Upper lobe of right lung (tissue), 1 donor: ENCODE data around the gene P2RX2. TPM values are rescaled to one million over a fixed set of nuclear protein-coding genes. Genes with fewer than 3 reads are reported as not detected.

Source experiments
- ATAC-seq: fragments of 200-7000 bp; cut with Tn5 transposase; one replicate; pipeline ENCODE4 v1.9.1; 2020; ENCODE audit warnings: mild to moderate bottlenecking, moderate library complexity
- DNase-seq: peaks from one replicate; pipeline ENCODE4 v3.0.0-alpha.2; 2020
- H3K27ac ChIP-seq: fragments of 200-600 bp; one replicate; pipeline ENCODE4 v1.8.0; 2022
- H3K27me3 ChIP-seq: fragments of 200-600 bp; one replicate; pipeline ENCODE4 v1.8.0; 2022; ENCODE audit warnings: mild to moderate bottlenecking
- H3K36me3 ChIP-seq: fragments of 200-600 bp; one replicate; pipeline ENCODE4 v1.8.0; 2022
- H3K4me1 ChIP-seq: fragments of 200-600 bp; one replicate; pipeline ENCODE4 v1.8.0; 2022
- H3K4me3 ChIP-seq: fragments of 200-600 bp; one replicate; pipeline ENCODE4 v1.8.0; 2022; ENCODE audit warnings: mild to moderate bottlenecking
- H3K9me3 ChIP-seq: fragments of 200-600 bp; one replicate; pipeline ENCODE4 v1.8.0; 2022
- intact Hi-C: fragments of 100-400 bp; cut with DNase I; formaldehyde crosslinking; loops from one replicate; pipeline ENCODE4 v1.11.0; 2022
- total RNA-seq: library from RNA; stranded (reverse); fragmentation: NEBNext Ultra II Directional; extraction: Animal tissue kit (Norgen Biotek cat#: 25700); gene quantifications from one replicate; pipeline ENCODE4 v1.2.1, GENCODE V29; 2021
- TF ChIP-seq, protein P1 (sequence below): fragments of 200-600 bp; IDR thresholded peaks from one replicate; pipeline ENCODE4 v1.8.0; 2022; ENCODE audit warnings: antibody characterized with exemption
- donor health status: DM: no; HTN: yes; CAD: no; lungs with severe emphysema.

Gene P2RX2
- total RNA-seq, 1 donor from 2014 or later: 0.55 TPM

DNA sequence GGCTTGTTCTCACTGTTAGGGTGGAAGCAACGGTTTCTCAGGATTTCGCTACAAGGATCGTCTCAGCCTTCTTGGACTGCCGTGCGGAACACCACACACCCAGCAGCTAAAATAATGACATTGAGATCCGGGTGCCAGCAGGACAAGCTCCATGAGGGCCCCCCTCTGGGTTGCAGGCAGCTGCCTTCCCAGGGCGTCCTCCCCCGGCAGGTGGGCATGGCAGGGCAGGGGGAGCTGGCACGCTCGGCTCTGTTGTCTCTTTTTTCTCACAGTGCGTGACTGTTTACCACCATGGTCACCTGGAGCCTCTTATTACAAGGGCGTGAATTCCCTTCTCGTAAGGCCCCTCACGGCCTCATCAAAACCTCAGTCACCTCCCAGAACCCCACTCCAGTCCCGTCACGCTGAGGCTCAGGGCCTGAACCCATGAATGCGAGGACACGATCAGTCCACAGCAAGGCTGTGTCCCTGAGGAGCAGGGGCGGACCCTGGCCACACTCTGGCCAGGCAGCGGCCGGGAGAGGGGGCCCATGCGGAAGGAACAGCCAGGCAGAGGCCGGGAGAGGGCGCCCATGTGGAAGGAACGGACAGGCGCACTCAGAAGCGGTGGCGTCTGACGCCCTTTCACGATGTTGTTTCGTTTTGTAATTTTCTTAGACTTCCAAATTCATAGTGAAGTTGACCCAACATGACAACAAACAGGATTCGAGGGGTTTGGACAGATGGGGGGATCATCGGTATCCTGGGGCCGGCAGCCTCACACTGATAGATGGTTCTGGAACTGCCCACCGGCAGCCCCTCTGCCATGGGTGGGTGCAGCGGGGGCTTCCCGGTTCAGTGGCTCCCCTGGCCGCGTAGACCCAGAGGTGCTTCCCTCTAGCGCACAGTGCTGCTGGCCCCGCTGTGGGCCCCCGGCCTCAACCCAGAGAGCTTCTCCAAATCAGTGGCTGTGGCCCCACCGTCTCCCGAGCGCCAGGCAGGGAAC, 18.2 kb upstream of the P2RX2 start:
- peak; percentile 76 for ATAC-seq
- DNase-seq: peak; percentile 84
- TF ChIP-seq, protein P1, sequence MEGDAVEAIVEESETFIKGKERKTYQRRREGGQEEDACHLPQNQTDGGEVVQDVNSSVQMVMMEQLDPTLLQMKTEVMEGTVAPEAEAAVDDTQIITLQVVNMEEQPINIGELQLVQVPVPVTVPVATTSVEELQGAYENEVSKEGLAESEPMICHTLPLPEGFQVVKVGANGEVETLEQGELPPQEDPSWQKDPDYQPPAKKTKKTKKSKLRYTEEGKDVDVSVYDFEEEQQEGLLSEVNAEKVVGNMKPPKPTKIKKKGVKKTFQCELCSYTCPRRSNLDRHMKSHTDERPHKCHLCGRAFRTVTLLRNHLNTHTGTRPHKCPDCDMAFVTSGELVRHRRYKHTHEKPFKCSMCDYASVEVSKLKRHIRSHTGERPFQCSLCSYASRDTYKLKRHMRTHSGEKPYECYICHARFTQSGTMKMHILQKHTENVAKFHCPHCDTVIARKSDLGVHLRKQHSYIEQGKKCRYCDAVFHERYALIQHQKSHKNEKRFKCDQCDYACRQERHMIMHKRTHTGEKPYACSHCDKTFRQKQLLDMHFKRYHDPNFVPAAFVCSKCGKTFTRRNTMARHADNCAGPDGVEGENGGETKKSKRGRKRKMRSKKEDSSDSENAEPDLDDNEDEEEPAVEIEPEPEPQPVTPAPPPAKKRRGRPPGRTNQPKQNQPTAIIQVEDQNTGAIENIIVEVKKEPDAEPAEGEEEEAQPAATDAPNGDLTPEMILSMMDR: peak; percentile 72
- peaks cover 14% of the 10 kb centered on the region for H3K27me3 ChIP-seq
- no peak overlapping the region for H3K27ac ChIP-seq
- peaks cover 15% of the 10 kb centered on the region for H3K4me1 ChIP-seq
- no peaks in the 10 kb centered on the region for H3K9me3 ChIP-seq
- no peaks in the 10 kb centered on the region for H3K36me3 ChIP-seq
- intact Hi-C loops: no loop called here
- peak overlapping the region; percentile 50 for H3K4me3 ChIP-seq

DNA sequence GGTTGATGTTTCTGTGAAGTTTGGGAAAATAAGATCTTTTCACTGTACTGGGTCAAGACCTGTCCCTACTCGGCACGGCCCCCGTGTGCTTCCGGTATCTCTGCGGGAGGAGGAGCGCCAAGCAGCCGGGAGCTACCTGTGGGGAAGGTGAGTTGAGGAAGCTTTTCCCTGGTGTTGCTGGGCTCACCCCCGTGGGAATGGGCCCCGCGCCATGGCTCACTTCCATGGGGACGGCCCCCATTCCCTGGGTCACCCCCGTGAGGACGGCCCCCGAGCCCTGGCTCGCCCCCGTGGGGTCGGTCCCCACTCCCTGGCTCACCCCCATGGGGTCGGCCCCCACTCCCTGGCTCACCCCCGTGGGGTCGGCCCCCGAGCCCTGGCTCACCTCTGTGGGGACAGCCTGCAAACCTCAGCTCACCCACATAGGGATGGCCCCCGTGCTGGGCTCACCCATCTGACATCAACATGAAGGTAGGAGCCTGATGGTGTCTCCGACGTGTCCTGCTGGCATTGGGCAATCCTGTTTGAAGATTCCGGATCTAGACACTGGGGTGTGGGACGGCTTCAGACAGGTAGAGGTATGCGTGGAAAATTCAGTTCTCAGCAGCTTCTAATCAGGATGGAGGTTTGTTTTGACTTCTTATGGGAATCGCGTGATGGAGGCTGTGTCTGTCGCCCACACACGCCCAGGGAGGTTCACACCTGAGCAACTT, 17.2 kb upstream of the P2RX2 start:
- DNase-seq: no peak
- Histone ChIP-seq H3K27ac (no peak overlapping the region), H3K9me3 (no peaks in the 10 kb centered on the region), H3K4me3 (peak overlapping the region; percentile 50), H3K4me1 (peaks cover 15% of the 10 kb centered on the region), H3K27me3 (peaks cover 20% of the 10 kb centered on the region), H3K36me3 (no peaks in the 10 kb centered on the region)
- ATAC-seq: no peak
- intact Hi-C loops: no loop called here
- TF ChIP-seq, protein P1: no peak

DNA sequence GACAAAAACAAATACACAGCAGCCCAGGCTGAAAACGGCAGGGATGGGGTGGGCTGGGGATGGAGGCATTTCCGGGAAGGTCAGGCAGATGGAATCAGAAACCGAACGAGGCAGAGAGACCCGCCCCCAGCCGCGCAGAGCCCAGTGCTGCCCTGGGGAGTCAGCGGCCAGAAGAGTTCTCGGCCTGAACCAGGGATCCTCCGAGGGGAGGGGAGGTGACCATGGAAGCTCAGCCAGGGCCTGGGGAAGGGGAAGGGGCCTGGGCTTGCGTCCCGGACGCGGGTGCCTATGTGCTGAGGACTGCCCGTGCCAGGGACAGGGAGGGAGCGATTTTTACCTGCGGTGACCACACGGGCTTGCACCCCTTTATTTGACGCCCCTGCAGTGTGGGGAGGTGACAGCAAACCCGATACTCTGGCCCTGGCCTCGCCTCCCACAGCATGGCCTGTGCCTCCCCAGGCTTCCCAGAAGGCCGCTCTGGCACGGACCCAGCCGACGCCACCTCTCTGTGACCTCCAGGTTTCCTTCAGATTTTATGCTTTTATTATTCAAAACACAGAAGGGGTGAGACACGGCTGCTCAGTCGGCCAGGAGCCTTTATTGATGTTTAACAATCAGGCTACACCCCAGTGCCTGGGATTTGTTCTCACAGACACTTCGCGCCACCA, 15.9 kb upstream of the P2RX2 start:
- Histone ChIP-seq H3K9me3 (no peaks in the 10 kb centered on the region), H3K27me3 (peaks cover 22% of the 10 kb centered on the region), H3K4me3 (peak overlapping the region; percentile 48), H3K36me3 (no peaks in the 10 kb centered on the region), H3K27ac (peak overlapping the region; percentile 82), H3K4me1 (peaks cover 10% of the 10 kb centered on the region)
- DNase-seq (no peak), ATAC-seq (no peak)
- intact Hi-C loops: no loop called here
- TF ChIP-seq, protein P1: no peak

DNA sequence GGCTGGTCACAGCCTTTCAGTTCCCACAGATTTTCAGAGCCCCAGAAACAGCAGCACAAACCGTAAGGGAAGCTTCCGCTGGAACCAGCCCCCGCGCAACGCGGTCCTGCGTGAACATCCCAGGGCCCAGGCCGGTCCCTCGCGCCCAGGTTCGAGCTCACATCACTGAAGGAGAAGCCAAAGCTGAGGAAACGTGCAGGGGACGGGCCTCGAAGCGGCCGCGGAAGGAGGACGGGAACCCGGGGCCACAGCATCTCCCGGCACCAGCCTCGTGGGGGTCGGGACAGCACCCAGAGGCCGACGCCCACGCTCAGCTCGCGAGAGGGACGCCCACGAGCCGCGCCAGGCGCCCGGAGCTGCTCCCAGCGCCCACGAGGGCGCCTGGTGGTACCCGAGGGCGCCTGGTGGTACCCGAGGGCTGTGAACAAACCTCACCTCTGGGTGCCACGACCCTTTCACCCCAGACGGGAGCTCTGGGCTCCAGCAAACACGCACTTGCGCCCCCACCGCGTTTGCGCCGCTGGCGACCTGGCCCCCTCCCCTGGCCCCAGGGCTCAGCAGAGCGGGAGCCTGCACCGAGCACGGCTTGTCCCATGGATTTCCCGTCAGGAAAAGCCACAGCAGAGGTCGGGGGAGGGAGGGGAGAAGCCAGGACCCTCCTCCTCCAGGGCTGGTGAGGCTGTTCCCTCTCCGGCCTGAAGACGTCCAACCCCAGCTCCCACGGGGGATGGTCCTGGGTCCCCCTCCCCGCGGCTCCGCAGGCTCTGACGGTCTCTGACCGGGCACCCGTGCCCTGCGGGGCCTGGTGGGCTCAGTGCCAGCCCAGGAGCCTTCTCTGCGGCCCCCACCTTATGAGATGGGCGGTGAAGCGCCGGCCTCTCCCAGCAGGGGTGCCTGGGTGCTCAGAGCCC, 15.1 kb upstream of the P2RX2 start:
- peak overlapping the region; percentile 48 for H3K4me3 ChIP-seq
- H3K9me3 ChIP-seq: no peaks in the 10 kb centered on the region
- intact Hi-C loops: no loop called here
- H3K4me1 ChIP-seq: peaks cover 10% of the 10 kb centered on the region
- no peaks in the 10 kb centered on the region for H3K36me3 ChIP-seq
- peak overlapping the region; percentile 82 for H3K27ac ChIP-seq
- peak; percentile 13 for ATAC-seq
- H3K27me3 ChIP-seq: peaks cover 28% of the 10 kb centered on the region
- TF ChIP-seq, protein P1: no peak
- no peak for DNase-seq

DNA sequence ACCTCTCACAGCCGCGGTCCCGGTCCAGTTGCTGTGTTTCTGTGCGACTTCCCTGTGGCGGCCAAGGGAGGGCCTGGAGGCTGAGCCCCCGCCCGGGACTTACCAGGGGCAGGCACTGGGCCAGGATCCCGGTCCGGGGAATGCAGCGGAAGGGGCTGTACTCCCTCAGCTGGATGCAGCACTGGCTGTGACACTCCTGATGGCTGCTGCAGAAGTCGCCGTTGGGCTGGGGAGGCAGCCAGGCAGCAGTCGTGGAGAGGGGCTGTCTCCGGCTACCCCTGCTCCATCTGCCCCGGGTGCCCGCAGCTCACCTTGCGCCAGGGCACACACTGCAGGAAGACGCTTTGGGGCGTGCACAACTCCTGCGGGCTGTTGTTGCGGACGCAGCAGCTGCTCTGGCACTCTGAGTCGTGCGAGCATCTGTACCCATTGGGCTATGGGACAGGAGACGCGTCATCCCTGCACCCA, 14.4 kb upstream of the P2RX2 start:
- peak overlapping the region; percentile 82 for H3K27ac ChIP-seq
- TF ChIP-seq, protein P1: no peak
- H3K36me3 ChIP-seq: no peaks in the 10 kb centered on the region
- peaks cover 10% of the 10 kb centered on the region for H3K4me1 ChIP-seq
- intact Hi-C loops: no loop called here
- no peak for DNase-seq
- H3K4me3 ChIP-seq: peak overlapping the region; percentile 48
- peak; percentile 44 for ATAC-seq
- no peaks in the 10 kb centered on the region for H3K9me3 ChIP-seq
- H3K27me3 ChIP-seq: peaks cover 33% of the 10 kb centered on the region
